NT2/D1 (cell line): ENCODE results near the gene EMID1.

ENCODE experiments used
- SUZ12 ChIP-seq: IDR thresholded peaks from 2 replicates; pipeline ENCODE4 v1.6.1; 2011; ENCODE audit not compliant: insufficient read length, insufficient read depth; ENCODE audit errors: extremely low read depth
- YY1 ChIP-seq: IDR thresholded peaks from 2 replicates; pipeline ENCODE4 v1.6.1; 2011; ENCODE audit not compliant: insufficient read length, insufficient read depth
- ZNF274 ChIP-seq: IDR thresholded peaks from 2 replicates; pipeline ENCODE4 v1.6.1; 2011; ENCODE audit warnings: mild to moderate bottlenecking, low read depth, low read length

- TF ChIP-seq YY1, result no peak
- no peak for TF ChIP-seq SUZ12
- TF ChIP-seq ZNF274, result no peak
These were observed 45.6 kb downstream of the EMID1 start for GRCh38 chr22:29251265-29251664.
